Osteoblast (primary cell): ENCODE measurements around the gene KTI12. TPM values are rescaled to one million over a fixed set of nuclear protein-coding genes. Genes with fewer than 3 reads are reported as not detected.
A peak's percentile ranks its signal among the peaks of the same experiment; 100 is the strongest.
"Not testable (repeated sequence)": the region's sequence is repeated elsewhere in the genome, so short reads cannot be mapped to it uniquely, and the experiment has no call there.

ENCODE experiments used
- DNase-seq: peaks from one replicate; pipeline ENCODE4 v3.0.0; 2011; ENCODE audit warnings: low spot score, mixed read lengths; ENCODE audit not compliant: insufficient read length; ENCODE audit errors: missing footprints
- H2AFZ ChIP-seq: 2 replicates; pipeline ENCODE4 v1.6.0; 2011; ENCODE audit warnings: mild to moderate bottlenecking, low read length
- H3K27ac ChIP-seq: 2 replicates; pipeline ENCODE4 v1.5.1; 2011; ENCODE audit warnings: mild to moderate bottlenecking, low read depth, low read length, moderate library complexity
- H3K27me3 ChIP-seq: 2 replicates; pipeline ENCODE4 v1.6.0; 2012; ENCODE audit warnings: mild to moderate bottlenecking, control low read depth, inconsistent platforms, low read length, moderate library complexity; ENCODE audit not compliant: insufficient read depth
- H3K36me3 ChIP-seq: 2 replicates; pipeline ENCODE4 v1.5.1; 2011; ENCODE audit warnings: mild to moderate bottlenecking, low read length, control low read depth, moderate library complexity; ENCODE audit not compliant: insufficient read depth
- H3K4me1 ChIP-seq: 2 replicates; pipeline ENCODE4 v1.5.1; 2011; ENCODE audit warnings: mild to moderate bottlenecking, low read length, control low read depth, moderate library complexity; ENCODE audit not compliant: insufficient read depth
- H3K4me2 ChIP-seq: 2 replicates; pipeline ENCODE4 v1.6.0; 2011; ENCODE audit warnings: mild to moderate bottlenecking, low read length; ENCODE audit not compliant: insufficient read depth
- H3K4me3 ChIP-seq: fragments of 200-600 bp; sonication (generic); 3 replicates; pipeline ENCODE4 v1.5.1; 2012; ENCODE audit warnings: mild to moderate bottlenecking, low read length, inconsistent platforms; ENCODE audit not compliant: insufficient read depth
- H3K79me2 ChIP-seq: 2 replicates; pipeline ENCODE4 v1.6.0; 2012; ENCODE audit warnings: mild to moderate bottlenecking, low read length, control low read depth, inconsistent platforms; ENCODE audit not compliant: insufficient read depth
- H3K9me3 ChIP-seq: 2 replicates; pipeline ENCODE4 v1.5.1; 2011; ENCODE audit warnings: low read depth, low read length, control low read depth
- H4K20me1 ChIP-seq: 2 replicates; pipeline ENCODE4 v1.6.0; 2012; ENCODE audit warnings: mild to moderate bottlenecking, low read length, control low read depth; ENCODE audit not compliant: insufficient read depth
- CTCF ChIP-seq: IDR thresholded peaks from 2 replicates; pipeline ENCODE4 v1.5.1; 2011; ENCODE audit warnings: mild to moderate bottlenecking, low read depth, low read length, moderate library complexity; ENCODE audit errors: extremely low read depth
- total RNA-seq: library from RNA; depleted of rRNA; stranded (reverse); fragments of >200 nt; gene quantifications from 2 replicates; pipeline ENCODE4 v1.2.3, GENCODE V29; 2012

The KTI12 gene
- total RNA-seq, 1 donor, result 14.5 TPM

GRCh38 chr1:52032785-52033131, 852 bp downstream of the KTI12 start:
- no peaks in the 10 kb centered on the region for H3K9me3 ChIP-seq
- H3K36me3 ChIP-seq, result no peaks in the 10 kb centered on the region
- H3K4me1 ChIP-seq, result peaks cover 19% of the 10 kb centered on the region
- H3K4me3 ChIP-seq, result peak overlapping the region; percentile 92
- peaks cover 11% of the 10 kb centered on the region for H4K20me1 ChIP-seq
- no peak for TF ChIP-seq CTCF
- peak overlapping the region; percentile 96 for H3K27ac ChIP-seq
- H3K4me2 ChIP-seq, result peak overlapping the region; percentile 100
- H2AFZ ChIP-seq, result peak overlapping the region; percentile 96
- peaks cover 36% of the 10 kb centered on the region for H3K79me2 ChIP-seq
- peak; percentile 75 for DNase-seq
- H3K27me3 ChIP-seq, result no peaks in the 10 kb centered on the region

- Histone ChIP-seq H3K4me2 (peak overlapping the region; percentile 100), H3K79me2 (peaks cover 36% of the 10 kb centered on the region), H3K27ac (peak overlapping the region; percentile 96), H3K9me3 (no peaks in the 10 kb centered on the region), H3K4me1 (peaks cover 19% of the 10 kb centered on the region), H3K36me3 (no peaks in the 10 kb centered on the region), H2AFZ (no peak overlapping the region), H3K4me3 (peak overlapping the region; percentile 92), H4K20me1 (peaks cover 11% of the 10 kb centered on the region), H3K27me3 (no peaks in the 10 kb centered on the region)
- no peak for TF ChIP-seq CTCF
- DNase-seq, result peak; percentile 80
Measured at GRCh38 chr1:52032124-52032784, 1.4 kb downstream of the KTI12 start.

GRCh38 chr1:52028839-52029238, 4.8 kb downstream of the KTI12 start:
- H4K20me1 ChIP-seq, result peaks cover 11% of the 10 kb centered on the region
- H2AFZ ChIP-seq, H3K27me3 ChIP-seq, H3K36me3 ChIP-seq, H3K4me2 ChIP-seq, H3K9me3 ChIP-seq, H3K27ac ChIP-seq, H3K4me3 ChIP-seq, DNase-seq: not testable (repeated sequence)
- H3K79me2 ChIP-seq, result peaks cover 36% of the 10 kb centered on the region
- peaks cover 16% of the 10 kb centered on the region for H3K4me1 ChIP-seq

DNA sequence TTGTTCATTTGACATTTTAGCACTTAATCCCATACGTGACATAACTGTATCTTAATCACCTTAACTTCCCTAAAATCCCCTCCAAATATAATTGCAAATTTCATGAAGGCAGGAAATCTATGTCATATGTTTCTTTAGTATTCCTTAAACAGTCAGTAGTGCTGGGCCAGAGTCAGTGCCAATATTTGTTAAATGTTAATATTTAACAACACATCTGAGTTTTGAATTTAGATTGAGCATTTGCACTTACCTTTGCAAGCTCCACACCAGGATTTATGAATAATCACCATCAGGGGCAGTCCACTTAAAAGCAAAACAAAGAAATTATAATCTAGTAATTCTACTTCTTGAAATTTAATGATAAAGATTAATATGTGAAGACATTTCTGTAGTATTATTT, 5.3 kb downstream of the KTI12 start:
- TF ChIP-seq CTCF, result no peak

More for the DNA sequence above, 5.3 kb downstream of the KTI12 start:
- Histone ChIP-seq H3K36me3 (peaks cover 12% of the 10 kb centered on the region), H3K27me3 (no peaks in the 10 kb centered on the region), H3K9me3 (no peaks in the 10 kb centered on the region), H3K4me3 (no peak overlapping the region), H2AFZ (no peak overlapping the region), H3K79me2 (peaks cover 36% of the 10 kb centered on the region), H4K20me1 (peaks cover 11% of the 10 kb centered on the region), H3K4me2 (no peak overlapping the region), H3K27ac (no peak overlapping the region), H3K4me1 (peaks cover 14% of the 10 kb centered on the region)
- DNase-seq, result no peak
